Activated CD8-positive, alpha-beta T cell treated with anti-CD3 and anti-CD28 coated beads for 36 hours (primary cell): ENCODE measurements around the gene CCDC167. TPM values are rescaled to one million over a fixed set of nuclear protein-coding genes. Genes with fewer than 3 reads are reported as not detected.

ENCODE experiments used
- ATAC-seq: fragments of 200-7000 bp; cut with Tn5 transposase; one replicate; pipeline ENCODE4 v1.10.0; 2021; ENCODE audit warnings: mild to moderate bottlenecking, moderate library complexity
- CTCF ChIA-PET: fragments of 350-600 bp; sonication (Branson Sonifier 250); formaldehyde crosslinking; loops from one replicate; lab custom pipeline; 2021; ENCODE audit warnings: antibody characterized with exemption; lab: Charles Lee
- POLR2A ChIA-PET: fragments of 350-600 bp; sonication (Branson Sonifier 250); formaldehyde crosslinking; loops from one replicate; lab custom pipeline; 2021; ENCODE audit warnings: antibody characterized with exemption; lab: Charles Lee
- DNase-seq: peaks from one replicate; pipeline ENCODE4 v3.0.0-alpha.2; 2020
- H3K27ac Mint-ChIP-seq: one replicate; pipeline ENCODE4 v1.8.0; 2021; ENCODE audit warnings: mild to moderate bottlenecking, mixed read lengths
- H3K27me3 Mint-ChIP-seq: one replicate; pipeline ENCODE4 v1.8.0; 2021; ENCODE audit warnings: mixed read lengths
- H3K36me3 Mint-ChIP-seq: one replicate; pipeline ENCODE4 v1.8.0; 2021; ENCODE audit warnings: low read depth, mixed read lengths
- H3K4me1 Mint-ChIP-seq: one replicate; pipeline ENCODE4 v1.8.0; 2021; ENCODE audit warnings: low read depth, mixed read lengths
- H3K4me3 Mint-ChIP-seq: one replicate; pipeline ENCODE4 v1.8.0; 2021; ENCODE audit warnings: mild to moderate bottlenecking, moderate library complexity, mixed read lengths
- H3K9me3 Mint-ChIP-seq: one replicate; pipeline ENCODE4 v1.8.0; 2021; ENCODE audit warnings: mixed read lengths
- CTCF ChIP-seq: fragments of 200-600 bp; IDR thresholded peaks from one replicate; pipeline ENCODE4 v1.8.0; 2022; ENCODE audit warnings: antibody characterized with exemption, mild to moderate bottlenecking
- intact Hi-C: fragments of 100-400 bp; cut with micrococcal nuclease; formaldehyde crosslinking; loops from one replicate; pipeline ENCODE4 v1.10.0; 2022
- total RNA-seq, 2 experiments: library from RNA; stranded (reverse); gene quantifications; one replicate each; pipeline ENCODE4 v1.2.3, GENCODE V29; 2021

Gene CCDC167
- total RNA-seq, 2 experiments from 2014 or later: 63.7 to 68.1 TPM

- Mint-ChIP-seq H3K27me3 (no peaks in the 10 kb centered on the region), H3K27ac (no peak overlapping the region), H3K4me1 (peaks cover 35% of the 10 kb centered on the region), H3K4me3 (no peak overlapping the region), H3K36me3 (no peaks in the 10 kb centered on the region), H3K9me3 (no peaks in the 10 kb centered on the region)
- ChIA-PET POLR2A (interaction anchor here (1.0 kb wide), 1 partner anchor 28 kb away, joined by 3 read pairs; no protein-coding TSS in a partner anchor), CTCF (interaction anchor here (1.5 to 4.7 kb wide), 4 partner anchors 11 to 45 kb away, joined by 3 to 32 read pairs (median 9); no protein-coding TSS in a partner anchor)
- DNase-seq: no peak
- no peak for TF ChIP-seq CTCF
- ATAC-seq: no peak
- intact Hi-C loops: no loop called here
Observed at GRCh38 chr6:37536491-37537190, 36.9 kb upstream of the CCDC167 start.

DNA sequence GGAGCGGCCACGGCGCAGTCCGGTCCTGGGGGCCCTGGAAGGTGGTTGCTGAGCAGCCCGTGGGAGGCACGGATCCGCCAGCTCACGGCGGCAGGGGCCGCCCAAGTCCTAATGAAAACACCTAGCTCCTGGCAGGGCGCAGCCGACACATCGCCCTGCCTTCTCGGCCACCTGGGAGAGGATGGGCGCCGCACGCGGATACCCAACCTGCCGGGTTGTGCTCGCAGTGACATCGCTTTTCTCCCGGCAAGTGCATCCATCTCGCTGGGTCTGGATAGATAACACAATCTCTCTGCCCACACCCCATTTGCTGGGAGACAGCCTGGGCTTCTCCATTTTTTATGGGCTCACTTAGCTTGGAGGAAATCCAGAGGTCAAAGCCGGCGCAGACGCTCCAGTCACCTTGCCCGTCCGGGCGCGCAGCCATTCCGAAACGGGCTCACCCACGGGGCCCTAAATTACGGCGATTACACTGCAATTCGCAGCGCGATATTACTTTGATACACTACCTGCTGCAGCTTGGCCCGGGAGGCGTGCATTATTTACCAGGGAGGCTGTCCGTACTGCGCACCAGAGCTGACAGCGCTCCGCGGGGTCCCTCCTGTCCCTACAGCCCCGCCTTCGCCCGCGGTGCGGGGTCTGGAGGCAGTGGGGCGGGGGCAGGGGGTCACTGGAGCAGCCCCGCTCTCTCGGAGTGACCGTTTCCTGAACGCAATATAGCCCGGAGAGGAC, 36.2 kb upstream of the CCDC167 start:
- DNase-seq (no peak), ATAC-seq (no peak)
- TF ChIP-seq CTCF: no peak
- Mint-ChIP-seq H3K4me3 (no peak overlapping the region), H3K27me3 (no peaks in the 10 kb centered on the region), H3K4me1 (peaks cover 29% of the 10 kb centered on the region), H3K9me3 (no peaks in the 10 kb centered on the region), H3K27ac (no peak overlapping the region), H3K36me3 (no peaks in the 10 kb centered on the region)
- intact Hi-C loops: no loop called here
- CTCF ChIA-PET: interaction anchor here (1.4 to 4.7 kb wide), 4 partner anchors 12 to 44 kb away, joined by 3 to 32 read pairs (median 8); no protein-coding TSS in a partner anchor
- POLR2A ChIA-PET: interaction anchor here (1.0 to 2.0 kb wide), 2 partner anchors 19 to 28 kb away, joined by 3 to 8 read pairs; no protein-coding TSS in a partner anchor

GRCh38 chr6:37535428-37535758, 35.7 kb upstream of the CCDC167 start:
- DNase-seq (no peak), ATAC-seq (no peak)
- peaks cover 26% of the 10 kb centered on the region for H3K4me1 Mint-ChIP-seq
- H3K9me3 Mint-ChIP-seq: no peaks in the 10 kb centered on the region
- TF ChIP-seq CTCF: no peak
- ChIA-PET CTCF (interaction anchor here (1.4 to 4.7 kb wide), 3 partner anchors 13 to 44 kb away, joined by 3 to 32 read pairs (median 3); no protein-coding TSS in a partner anchor), POLR2A (interaction anchor here (2.0 kb wide), 1 partner anchor 18 kb away, joined by 8 read pairs; no protein-coding TSS in a partner anchor)
- no peak overlapping the region for H3K27ac Mint-ChIP-seq
- intact Hi-C loops: no loop called here
- no peaks in the 10 kb centered on the region for H3K27me3 Mint-ChIP-seq
- no peak overlapping the region for H3K4me3 Mint-ChIP-seq
- H3K36me3 Mint-ChIP-seq: no peaks in the 10 kb centered on the region

GRCh38 chr6:37534893-37535292, 35.2 kb upstream of the CCDC167 start:
- no peaks in the 10 kb centered on the region for H3K9me3 Mint-ChIP-seq
- intact Hi-C loops: no loop called here
- no peak overlapping the region for H3K27ac Mint-ChIP-seq
- no peak overlapping the region for H3K4me3 Mint-ChIP-seq
- no peaks in the 10 kb centered on the region for H3K36me3 Mint-ChIP-seq
- H3K4me1 Mint-ChIP-seq: peaks cover 21% of the 10 kb centered on the region
- ChIA-PET CTCF (interaction anchor here (1.4 to 4.7 kb wide), 2 partner anchors 13 to 31 kb away, joined by 3 to 32 read pairs; no protein-coding TSS in a partner anchor), POLR2A (interaction anchor here (2.0 kb wide), 1 partner anchor 18 kb away, joined by 8 read pairs; no protein-coding TSS in a partner anchor)
- DNase-seq (no peak), ATAC-seq (no peak)
- no peak for TF ChIP-seq CTCF
- H3K27me3 Mint-ChIP-seq: no peaks in the 10 kb centered on the region
